HG02973 (cell line): ENCODE data around the gene PTPN3.

Experiments
- ATAC-seq: cut with Tn5 transposase; IDR thresholded peaks from one replicate; pipeline ENCODE4 v1.9.1; 2021; ENCODE audit warnings: moderate library complexity; ENCODE audit not compliant: unreplicated experiment

Gene PTPN3

GRCh38 chr9:109506097-109506712 lies 8.1 kb upstream of the PTPN3 start:
- ATAC-seq = no peak

- ATAC-seq = no peak
Measured at GRCh38 chr9:109504689-109505088, 6.6 kb upstream of the PTPN3 start.

- no peak for ATAC-seq
Measured at GRCh38 chr9:109500421-109500974, 2.4 kb upstream of the PTPN3 start.

GRCh38 chr9:109499631-109500410 lies 1.7 kb upstream of the PTPN3 start:
- ATAC-seq = no peak

GRCh38 chr9:109499093-109499630 lies 1.1 kb upstream of the PTPN3 start:
- ATAC-seq = no peak

GRCh38 chr9:109497226-109498153 lies 617 bp downstream of the PTPN3 start:
- ATAC-seq = no peak

GRCh38 chr9:109496841-109497225 lies 1.3 kb downstream of the PTPN3 start:
- ATAC-seq = no peak

GRCh38 chr9:109496218-109496617 lies 1.9 kb downstream of the PTPN3 start:
- no peak for ATAC-seq

- no peak for ATAC-seq
Measured at GRCh38 chr9:109493648-109494047, 4.5 kb downstream of the PTPN3 start.

- no peak for ATAC-seq
Measured at GRCh38 chr9:109491590-109491989, 6.5 kb downstream of the PTPN3 start.

GRCh38 chr9:109488791-109489492 lies 9.2 kb downstream of the PTPN3 start:
- no peak for ATAC-seq

- ATAC-seq = no peak
Measured at GRCh38 chr9:109488351-109488750, 9.8 kb downstream of the PTPN3 start.

GRCh38 chr9:109487247-109487646 lies 10.9 kb downstream of the PTPN3 start:
- no peak for ATAC-seq

- no peak for ATAC-seq
Measured at GRCh38 chr9:109483744-109484429, 14.2 kb downstream of the PTPN3 start.

GRCh38 chr9:109482391-109482916 lies 15.7 kb downstream of the PTPN3 start:
- no peak for ATAC-seq

GRCh38 chr9:109481856-109482255 lies 16.3 kb downstream of the PTPN3 start:
- no peak for ATAC-seq

- no peak for ATAC-seq
Measured at GRCh38 chr9:109479822-109480221, 18.3 kb downstream of the PTPN3 start.

GRCh38 chr9:109478665-109479380 lies 19.3 kb downstream of the PTPN3 start:
- no peak for ATAC-seq

- ATAC-seq = no peak
Measured at GRCh38 chr9:109478051-109478563, 20.0 kb downstream of the PTPN3 start.
